Activated CD4-positive, alpha-beta T cell treated with anti-CD3 and anti-CD28 coated beads for 4 hours (primary cell): ENCODE measurements around the gene MAP4K4.
"Not testable (repeated sequence)": the region's sequence is repeated elsewhere in the genome, so short reads cannot be mapped to it uniquely, and the experiment has no call there.

Experiments used
- DNase-seq, 2 donors: peaks; one replicate each; pipeline ENCODE4 v3.0.0-alpha.2; 2020

Gene MAP4K4

GRCh38 chr2:101745711-101746694 lies 48.5 kb downstream of the MAP4K4 start:
- DNase-seq, result no peak

DNA sequence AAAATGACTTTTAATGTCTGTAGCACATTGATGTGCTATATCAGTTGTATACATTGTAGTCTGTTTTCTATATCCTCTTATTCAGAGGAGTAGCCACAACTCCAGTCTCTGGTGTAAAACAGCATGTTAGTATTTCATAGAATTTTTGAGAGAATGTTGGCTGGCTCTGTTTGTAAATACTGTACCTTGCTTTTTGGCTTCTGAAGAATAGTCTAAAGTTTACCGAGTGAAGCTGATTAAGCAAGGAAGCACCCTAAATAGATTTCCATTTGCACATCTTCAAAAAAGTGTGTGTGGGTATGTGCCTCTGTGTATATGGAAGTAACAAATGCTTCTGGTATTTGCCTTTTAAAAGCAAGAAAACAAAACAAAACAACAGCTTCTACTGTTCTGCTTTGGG lies 50.5 kb downstream of the MAP4K4 start:
- no peak for DNase-seq

GRCh38 chr2:101748462-101748861 lies 51.0 kb downstream of the MAP4K4 start:
- DNase-seq, result not testable (repeated sequence)

GRCh38 chr2:101750688-101751087 lies 53.2 kb downstream of the MAP4K4 start:
- DNase-seq, result no peak

- DNase-seq, result no peak
Observed at GRCh38 chr2:101751276-101751815, 53.8 kb downstream of the MAP4K4 start.

- no peak for DNase-seq
Observed at GRCh38 chr2:101751875-101752619, 54.5 kb downstream of the MAP4K4 start.

- no peak for DNase-seq
Observed at GRCh38 chr2:101752716-101753616, 55.5 kb downstream of the MAP4K4 start.

DNA sequence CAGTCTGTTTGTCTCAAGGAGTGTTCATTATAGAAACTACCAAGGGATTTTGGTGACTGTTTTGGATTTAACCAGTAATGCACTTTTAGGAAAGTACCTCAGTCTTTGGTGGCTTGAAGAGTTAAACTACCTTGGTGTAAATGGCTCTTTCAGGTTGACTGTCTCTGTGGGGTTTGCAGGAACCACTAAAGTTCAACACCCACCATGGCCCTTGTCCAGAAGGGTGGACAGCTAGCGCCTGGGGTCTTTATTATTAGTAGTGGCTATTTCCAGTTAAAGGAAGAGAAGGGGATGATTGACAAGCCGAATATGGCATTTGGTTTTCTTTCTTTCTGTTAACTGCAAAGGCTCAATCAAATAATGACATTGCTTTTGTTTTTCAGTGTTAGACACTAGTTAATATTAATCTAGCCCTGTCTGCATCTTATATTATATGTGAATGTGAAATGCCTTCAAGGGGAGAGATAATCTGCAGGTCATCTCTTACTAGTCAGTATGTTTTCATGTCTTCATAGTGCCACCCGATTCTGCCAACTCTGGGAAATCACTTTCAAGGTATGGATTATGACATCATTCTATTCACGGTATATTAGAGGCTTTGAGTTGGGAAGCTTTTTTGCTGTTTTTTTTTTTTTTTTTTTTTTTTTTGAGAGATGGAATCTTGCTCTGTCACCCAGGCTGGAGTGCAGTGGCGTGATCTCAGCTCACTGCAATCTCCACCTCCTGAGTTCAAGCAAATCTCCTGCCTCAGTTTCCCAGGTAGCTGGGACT lies 56.4 kb downstream of the MAP4K4 start:
- no peak for DNase-seq

- DNase-seq, result no peak
Observed at GRCh38 chr2:101754618-101755017, 57.1 kb downstream of the MAP4K4 start.

DNA sequence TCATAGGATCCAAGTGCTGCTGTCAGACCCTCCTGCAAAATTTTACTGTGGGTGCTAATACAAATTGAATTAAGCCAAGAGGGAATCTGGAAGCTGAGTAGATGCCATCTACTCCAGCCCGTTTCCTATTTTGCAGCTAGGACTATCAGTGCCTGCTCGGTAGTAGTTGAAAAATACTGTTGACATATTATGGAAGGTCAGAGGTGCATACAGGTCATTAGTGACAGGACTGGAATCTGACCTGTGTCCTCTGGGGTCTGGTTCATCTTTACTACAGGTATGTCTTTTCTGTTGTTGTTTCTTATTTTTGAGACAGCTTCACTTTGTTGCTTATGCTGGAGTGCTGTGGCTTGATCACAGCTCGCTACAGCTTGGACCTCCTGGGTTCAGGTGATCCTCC lies 58.8 kb downstream of the MAP4K4 start:
- no peak for DNase-seq

- no peak for DNase-seq
Observed at GRCh38 chr2:101758001-101758400, 60.5 kb downstream of the MAP4K4 start.

- no peak for DNase-seq
Observed at GRCh38 chr2:101759162-101759561, 61.7 kb downstream of the MAP4K4 start.

- no peak for DNase-seq
Observed at GRCh38 chr2:101762451-101763171, 65.1 kb downstream of the MAP4K4 start.

- no peak for DNase-seq
Observed at GRCh38 chr2:101763496-101764333, 66.2 kb downstream of the MAP4K4 start.

DNA sequence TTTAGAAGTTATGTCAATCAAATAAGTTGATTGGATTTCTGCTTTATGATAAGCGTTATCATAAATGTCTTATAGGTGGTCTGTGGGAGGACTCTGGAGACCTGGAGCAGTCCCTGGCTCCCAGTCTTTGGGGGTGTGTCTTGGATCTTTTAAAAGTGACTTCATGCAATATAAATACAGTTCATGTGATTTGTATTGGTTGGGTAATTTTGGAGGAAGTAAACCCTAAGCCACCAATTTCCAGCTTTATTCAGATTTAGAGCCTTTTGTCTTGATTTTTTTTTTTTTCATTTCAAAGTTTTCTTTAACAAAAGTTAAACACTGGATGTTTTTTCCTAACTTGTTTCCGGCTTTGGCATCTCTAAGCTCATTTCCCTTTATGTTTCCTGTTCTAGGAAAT lies 68.8 kb downstream of the MAP4K4 start:
- DNase-seq, result no peak

DNA sequence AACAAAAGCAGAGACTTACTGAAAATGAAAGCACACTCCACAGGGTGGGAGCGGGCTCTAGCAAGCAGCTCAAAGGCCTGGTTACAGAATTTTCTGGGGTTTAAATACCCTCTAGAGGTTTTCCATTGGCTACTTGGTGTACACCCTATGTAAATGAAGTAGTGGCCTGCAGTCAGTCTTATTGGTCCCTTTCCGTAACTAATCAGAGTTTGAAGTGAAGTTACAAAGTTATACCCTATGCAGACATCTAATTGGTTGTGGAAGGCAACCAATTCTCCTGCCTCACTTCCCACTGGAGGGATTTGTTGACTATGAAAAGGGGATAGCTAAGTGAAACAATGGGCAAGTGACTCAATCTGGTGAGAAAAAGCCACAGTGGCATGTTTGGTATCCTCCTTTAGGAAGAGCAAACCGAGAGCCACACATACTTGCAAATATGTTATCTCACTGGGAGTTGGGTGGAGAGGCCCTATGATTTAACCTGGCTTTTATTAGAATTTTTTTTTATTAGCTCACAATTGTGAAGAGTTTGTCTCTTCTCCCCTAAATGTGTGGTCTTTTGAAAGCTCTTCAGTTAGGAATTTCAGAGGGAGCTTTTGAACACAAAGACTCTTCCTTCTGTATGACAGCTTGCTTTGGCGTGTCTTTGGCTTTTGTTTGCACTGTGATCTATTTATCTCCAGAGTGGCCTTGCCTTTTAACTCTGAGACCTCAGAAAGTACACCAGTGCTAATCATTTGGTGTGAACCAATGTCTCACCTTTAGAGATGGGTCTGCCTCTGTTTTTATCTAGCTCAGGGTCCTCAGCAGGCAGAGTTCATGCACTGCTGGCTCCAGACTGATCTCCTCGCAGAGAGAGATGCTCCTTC lies 69.6 kb downstream of the MAP4K4 start:
- DNase-seq, result no peak

DNA sequence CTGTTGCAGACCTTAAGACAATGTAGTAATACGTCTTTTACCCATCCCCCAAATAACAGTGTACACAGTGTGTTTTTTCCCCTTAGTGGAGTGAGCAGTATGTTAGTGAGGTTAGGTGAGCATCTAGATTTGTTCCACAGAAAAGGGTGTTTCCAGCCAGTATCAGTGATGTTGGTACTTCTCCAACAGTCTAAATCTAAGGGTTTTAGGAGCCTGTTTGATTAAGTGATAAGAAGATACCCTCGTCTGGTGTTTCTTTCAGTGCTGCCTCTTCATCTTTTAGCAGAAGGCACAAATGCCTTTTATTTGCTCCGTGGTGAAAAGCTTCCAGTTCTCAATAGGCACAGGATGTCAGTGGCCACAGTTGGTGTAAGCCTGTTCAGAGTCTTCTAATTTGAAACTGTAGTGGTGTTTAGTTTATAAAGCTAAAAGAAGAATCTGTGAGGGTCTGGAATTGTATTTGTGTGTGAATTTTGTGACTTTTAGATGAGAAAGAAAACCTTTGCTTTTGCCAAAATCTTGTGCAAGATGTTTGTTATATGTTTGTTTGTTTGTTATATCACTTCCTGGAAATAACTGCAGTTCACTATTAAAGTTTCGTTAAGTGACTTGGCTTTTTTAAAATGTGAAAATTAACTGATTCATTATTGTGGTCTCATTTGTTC lies 71.2 kb downstream of the MAP4K4 start:
- no peak for DNase-seq

DNA sequence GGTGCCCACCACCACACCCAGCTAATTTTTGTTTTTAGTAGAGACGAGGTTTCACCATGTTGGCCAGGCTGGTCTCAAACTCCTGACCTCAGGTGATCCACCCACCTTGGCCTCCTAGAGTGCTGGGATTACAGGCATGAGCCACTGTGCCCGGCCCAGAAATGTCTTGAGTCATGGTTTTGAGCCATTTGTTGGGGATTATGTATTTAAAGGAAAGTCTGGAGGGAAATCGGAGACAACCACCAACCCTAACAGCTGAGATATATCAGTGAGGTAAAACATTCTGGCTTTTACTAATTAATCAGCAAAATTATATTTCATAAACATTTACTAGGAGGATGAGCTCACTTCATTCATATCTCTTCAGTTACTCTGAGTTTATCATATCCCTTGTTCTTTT lies 72.2 kb downstream of the MAP4K4 start:
- DNase-seq, result not testable (repeated sequence)
